B cell (primary cell): ENCODE results near the gene DENND2A. TPM values are rescaled to one million over a fixed set of nuclear protein-coding genes. Genes with fewer than 3 reads are reported as not detected.

Experiments used
- ATAC-seq: fragments of 200-7000 bp; cut with Tn5 transposase; one replicate; pipeline ENCODE4 v1.10.0; 2021; ENCODE audit warnings: low read depth, mild to moderate bottlenecking, moderate number of reproducible peaks, moderate library complexity
- CTCF ChIA-PET: fragments of 350-600 bp; sonication (Branson Sonifier 250); formaldehyde crosslinking; loops from one replicate; lab custom pipeline; 2021; ENCODE audit warnings: antibody characterized with exemption, inconsistent platforms; lab: Charles Lee
- POLR2A ChIA-PET: fragments of 350-600 bp; sonication (Branson Sonifier 250); formaldehyde crosslinking; loops from one replicate; lab custom pipeline; 2021; ENCODE audit warnings: antibody characterized with exemption; lab: Charles Lee
- DNase-seq: peaks from one replicate; pipeline ENCODE4 v3.0.0; 2013
- H2AFZ ChIP-seq: 2 replicates; pipeline ENCODE4 v1.6.1; 2012; ENCODE audit warnings: mild to moderate bottlenecking, low read depth, low read length; ENCODE audit not compliant: insufficient read depth, poor library complexity, severe bottlenecking
- H3K27ac ChIP-seq, 2 donors: 1 replicate in 1 of 2; 2 replicates in 1 of 2; pipeline ENCODE4 v1.5.1; 2012 to 2013; ENCODE audit warnings: low read length in 2 of 2, mild to moderate bottlenecking in 2 of 2, moderate library complexity in 1 of 2
- H3K27me3 ChIP-seq, 4 experiments: fragments of 200-600 bp in 1 of 4; sonication (generic) in 1 of 4; replicated peaks in 1 of 4; 1 replicate in 2 of 4; 2 replicates in 2 of 4; pipeline versions ENCODE4 v1.6.1 to v1.7.0; 2013 to 2016; ENCODE audit warnings: low read length in 3 of 4, mild to moderate bottlenecking in 2 of 4, mixed read lengths in 1 of 4, moderate library complexity in 1 of 4; ENCODE audit not compliant: insufficient read depth in 4 of 4, control insufficient read depth in 3 of 4; ENCODE audit errors: control extremely low read depth in 1 of 4
- H3K36me3 ChIP-seq, 2 experiments: replicated peaks in 1 of 2; 1 replicate in 1 of 2; 2 replicates in 1 of 2; pipeline versions ENCODE4 v1.6.1 to v1.7.1; 2013; ENCODE audit warnings: low read length in 1 of 2; ENCODE audit not compliant: insufficient read depth in 2 of 2, control insufficient read depth in 1 of 2; ENCODE audit errors: control extremely low read depth in 1 of 2, extremely low read depth in 1 of 2
- H3K4me1 ChIP-seq, 2 donors: fragments of 200-600 bp in 1 of 2; sonication (generic) in 1 of 2; 1 replicate in 1 of 2; 2 replicates in 1 of 2; pipeline versions ENCODE4 v1.5.1 to v1.6.1; 2013 to 2017; ENCODE audit warnings: low read length in 2 of 2; ENCODE audit not compliant: control insufficient read depth in 2 of 2, insufficient read depth in 2 of 2
- H3K4me2 ChIP-seq: replicated peaks from 2 replicates; pipeline ENCODE3; 2012; ENCODE audit warnings: mild to moderate bottlenecking, low read depth, low read length; ENCODE audit not compliant: poor library complexity, severe bottlenecking
- H3K4me3 ChIP-seq, 5 experiments: fragments of 200-600 bp in 1 of 5; sonication (generic) in 1 of 5; 1 replicate in 3 of 5; 2 replicates in 2 of 5; pipeline versions ENCODE4 v1.5.1 to v1.7.0; 2011 to 2016; ENCODE audit warnings: low read length in 4 of 5, mild to moderate bottlenecking in 4 of 5, low read depth in 2 of 5, control low read depth in 1 of 5, moderate library complexity in 1 of 5; ENCODE audit not compliant: insufficient read depth in 1 of 5; ENCODE audit errors: control extremely low read depth in 1 of 5, extremely low read depth in 1 of 5
- H3K79me2 ChIP-seq: fragments of 200-600 bp; sonication (generic); one replicate; pipeline ENCODE4 v1.6.0; 2016; ENCODE audit warnings: low read length; ENCODE audit not compliant: control insufficient read depth, insufficient read depth
- H3K9ac ChIP-seq: fragments of 200-600 bp; sonication (generic); 2 replicates; pipeline ENCODE4 v1.6.1; 2017; ENCODE audit warnings: mild to moderate bottlenecking, low read length, moderate library complexity
- H3K9me3 ChIP-seq, 3 donors: one replicate each; pipeline versions ENCODE4 v1.6.1 to v1.7.1; 2013; ENCODE audit warnings: low read length in 2 of 3; ENCODE audit not compliant: control insufficient read depth in 2 of 3, insufficient read depth in 1 of 3; ENCODE audit errors: control extremely low read depth in 1 of 3
- H4K20me1 ChIP-seq: 2 replicates; pipeline ENCODE4 v1.6.0; 2012; ENCODE audit warnings: mild to moderate bottlenecking, low read length; ENCODE audit not compliant: insufficient read depth, control insufficient read depth, poor library complexity, severe bottlenecking
- H3K27ac Mint-ChIP-seq: one replicate; pipeline ENCODE4 v1.8.0; 2021; ENCODE audit warnings: mixed read lengths
- H3K27me3 Mint-ChIP-seq: one replicate; pipeline ENCODE4 v1.8.0; 2021; ENCODE audit warnings: mixed read lengths
- H3K4me1 Mint-ChIP-seq: one replicate; pipeline ENCODE4 v1.8.0; 2021; ENCODE audit warnings: mixed read lengths
- H3K4me3 Mint-ChIP-seq: one replicate; pipeline ENCODE4 v1.8.0; 2021; ENCODE audit warnings: mixed read lengths
- H3K9me3 Mint-ChIP-seq: one replicate; pipeline ENCODE4 v1.8.0; 2022; ENCODE audit warnings: mixed read lengths; ENCODE audit not compliant: insufficient read depth
- CTCF ChIP-seq: fragments of 200-600 bp; IDR thresholded peaks from one replicate; pipeline ENCODE4 v1.8.0; 2022; ENCODE audit warnings: antibody characterized with exemption, mild to moderate bottlenecking
- EZH2 ChIP-seq: IDR thresholded peaks from 2 replicates; pipeline ENCODE4 v1.6.1; 2012; ENCODE audit warnings: borderline replicate concordance, low read depth, mild to moderate bottlenecking, moderate library complexity, low read length; ENCODE audit not compliant: insufficient read depth, poor library complexity, severe bottlenecking
- WGBS: methylation state at CpG from one replicate; pipeline ENCODE4 v1.1.5; 2013; ENCODE audit warnings: missing lambda C conversion rate; ENCODE audit not compliant: insufficient coverage; 5-methylcytosine and 5-hydroxymethylcytosine counted together
- intact Hi-C: fragments of 100-400 bp; cut with micrococcal nuclease; formaldehyde crosslinking; loops from one replicate; pipeline ENCODE4 v1.10.0; 2022
- polyA plus RNA-seq: library from polyadenylated mRNA; depleted of rRNA; stranded (reverse); fragments of >200 nt; gene quantifications from 2 replicates; pipeline ENCODE4 v1.2.3, GENCODE V29; 2012
- total RNA-seq, 2 donors: library from RNA; stranded (reverse); fragments of 120-200 nt in 1 of 2; gene quantifications; 1 replicate in 1 of 2; 2 replicates in 1 of 2; pipeline versions ENCODE4 v1.2.3 to v1.2.4, GENCODE V29; 2013 to 2022

The DENND2A gene
- total and polyA plus RNA-seq, 2 donors (not counting 1 experiment from before 2014, with no cell fraction given), result 0.31 TPM; not detected in 1

- Mint-ChIP-seq H3K27me3 (peaks cover 16% of the 10 kb centered on the region), H3K9me3 (no peaks in the 10 kb centered on the region), H3K4me3 (no peak overlapping the region), H3K4me1 (peaks cover 7% of the 10 kb centered on the region), H3K27ac (no peak overlapping the region)
- H4K20me1 ChIP-seq, result no peaks in the 10 kb centered on the region
- H3K36me3 ChIP-seq, result no peaks in the 10 kb centered on the region
- H3K27ac ChIP-seq, result no peak overlapping the region
- H3K9me3 ChIP-seq, result no peaks in the 10 kb centered on the region
- CTCF ChIA-PET, result no interaction called here
- no peak overlapping the region for H3K4me3 ChIP-seq
- DNase-seq (no peak), ATAC-seq (no peak)
- H3K27me3 ChIP-seq, result no peaks in the 10 kb centered on the region
- H3K4me1 ChIP-seq, result no peaks in the 10 kb centered on the region
- no peak overlapping the region for H2AFZ ChIP-seq
- POLR2A ChIA-PET, result no interaction called here
- intact Hi-C loops, result no loop called here
- no peaks in the 10 kb centered on the region for H3K79me2 ChIP-seq
- WGBS, result 88% methylated on average over 8 of the region's 11 CpGs
- H3K4me2 ChIP-seq, result no peak overlapping the region
- no peak for TF ChIP-seq EZH2
- TF ChIP-seq CTCF, result no peak
- H3K9ac ChIP-seq, result no peak overlapping the region
Observed at GRCh38 chr7:140624392-140625191, 16.0 kb downstream of the DENND2A start.

GRCh38 chr7:140623980-140624379 lies 16.6 kb downstream of the DENND2A start:
- H2AFZ ChIP-seq, result no peak overlapping the region
- POLR2A ChIA-PET, result no interaction called here
- H3K4me2 ChIP-seq, result no peak overlapping the region
- H3K27me3 ChIP-seq, result no peaks in the 10 kb centered on the region
- DNase-seq (no peak), ATAC-seq (no peak)
- H3K27ac ChIP-seq, result no peak overlapping the region
- peaks cover 7% of the 10 kb centered on the region for H3K4me1 Mint-ChIP-seq
- no peak overlapping the region for H3K9ac ChIP-seq
- CTCF ChIA-PET, result no interaction called here
- no peak for TF ChIP-seq CTCF
- TF ChIP-seq EZH2, result no peak
- H3K27me3 Mint-ChIP-seq, result peaks cover 11% of the 10 kb centered on the region
- no peaks in the 10 kb centered on the region for H3K4me1 ChIP-seq
- H3K36me3 ChIP-seq, result no peaks in the 10 kb centered on the region
- WGBS, result 20% methylated on average over 1 of the region's 6 CpGs
- no peak overlapping the region for H3K4me3 Mint-ChIP-seq
- no peaks in the 10 kb centered on the region for H3K79me2 ChIP-seq
- H3K9me3 Mint-ChIP-seq, result no peaks in the 10 kb centered on the region
- no peak overlapping the region for H3K4me3 ChIP-seq
- H3K9me3 ChIP-seq, result no peaks in the 10 kb centered on the region
- intact Hi-C loops, result no loop called here
- H4K20me1 ChIP-seq, result no peaks in the 10 kb centered on the region
- no peak overlapping the region for H3K27ac Mint-ChIP-seq
